GM19455 (cell line): ENCODE measurements around the gene MRPL54.
"Not testable (repeated sequence)": the region's sequence is repeated elsewhere in the genome, so short reads cannot be mapped to it uniquely, and the experiment has no call there.

Source experiments
- ATAC-seq: cut with Tn5 transposase; IDR thresholded peaks from one replicate; pipeline ENCODE4 v1.9.1; 2021; ENCODE audit not compliant: unreplicated experiment

The MRPL54 gene

GRCh38 chr19:3740431-3740830 lies 22.1 kb upstream of the MRPL54 start:
- ATAC-seq = no peak

DNA sequence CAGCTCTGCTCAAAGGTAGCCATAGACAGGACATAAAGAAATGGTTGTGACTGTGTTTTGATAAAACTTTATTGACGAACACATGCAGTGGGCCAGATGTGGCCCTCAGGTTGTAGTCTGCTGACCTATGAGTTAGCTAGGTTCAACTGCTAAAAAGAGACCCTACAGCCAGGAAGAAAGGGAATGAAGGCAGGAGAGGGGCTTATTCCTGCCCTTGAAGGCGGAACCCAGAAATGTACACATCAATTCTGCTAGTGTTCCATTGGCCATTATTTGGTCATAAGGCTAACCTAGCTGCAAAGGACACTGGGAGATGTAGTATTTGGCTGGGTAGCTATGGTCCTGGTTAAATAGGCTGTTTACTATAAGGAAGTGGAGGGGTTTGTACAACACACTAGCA lies 19.0 kb upstream of the MRPL54 start:
- ATAC-seq = no peak

DNA sequence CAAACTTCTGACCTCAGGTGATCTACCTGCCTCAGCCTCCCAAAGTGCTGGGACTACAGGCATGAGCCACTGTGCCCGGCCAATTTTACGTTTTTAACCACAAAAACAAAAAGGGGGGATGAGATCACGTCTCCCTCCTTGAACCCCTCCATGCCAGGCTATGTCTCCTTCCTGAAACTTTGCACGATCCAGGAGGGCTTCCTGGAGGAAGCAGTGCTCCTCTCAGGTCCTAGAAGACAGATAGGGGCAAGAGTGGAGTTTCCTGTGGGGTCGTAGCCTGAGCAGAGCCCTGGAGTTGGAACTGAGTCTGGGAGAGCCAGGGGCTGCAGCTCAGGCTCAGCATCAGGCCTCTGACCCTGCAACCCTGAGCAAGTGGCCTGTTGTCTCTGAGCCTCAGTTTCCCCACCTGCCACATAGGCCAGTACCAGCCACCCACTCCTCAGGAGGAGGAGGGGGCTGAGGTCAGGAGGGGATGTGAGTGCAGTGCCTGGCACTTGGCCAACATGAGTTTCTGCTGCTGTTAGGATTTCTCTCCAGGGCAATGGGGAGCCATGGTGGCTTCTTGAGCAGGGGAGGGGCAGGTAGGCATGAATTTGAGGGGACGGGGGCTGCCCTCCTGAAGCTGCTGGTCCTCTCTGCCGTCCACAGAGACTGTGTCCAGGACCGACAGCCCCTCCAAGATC lies 17.0 kb upstream of the MRPL54 start:
- no peak for ATAC-seq

GRCh38 chr19:3746371-3747056 lies 16.0 kb upstream of the MRPL54 start:
- ATAC-seq = no peak

DNA sequence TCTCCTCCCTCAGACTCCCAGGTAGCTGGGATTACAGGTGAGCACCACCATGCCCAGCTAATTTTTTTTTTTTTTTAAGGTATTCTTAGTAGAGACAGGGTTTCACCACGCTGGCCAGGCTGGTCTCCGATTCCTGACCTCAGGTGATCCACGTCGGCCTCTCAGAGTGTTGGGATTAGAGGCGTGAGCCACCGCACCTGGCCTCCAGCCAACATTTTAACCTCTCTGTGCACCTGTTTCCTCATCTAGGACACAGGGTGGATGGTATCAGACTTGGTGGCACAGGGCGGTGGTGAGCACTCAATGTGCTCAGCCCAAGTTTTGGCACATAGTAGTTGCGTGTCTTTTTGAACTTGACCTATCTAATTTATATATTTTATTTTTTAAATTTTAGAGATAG lies 13.5 kb upstream of the MRPL54 start:
- ATAC-seq = no peak

- ATAC-seq = no peak
Observed at GRCh38 chr19:3750211-3750610, 12.3 kb upstream of the MRPL54 start.

DNA sequence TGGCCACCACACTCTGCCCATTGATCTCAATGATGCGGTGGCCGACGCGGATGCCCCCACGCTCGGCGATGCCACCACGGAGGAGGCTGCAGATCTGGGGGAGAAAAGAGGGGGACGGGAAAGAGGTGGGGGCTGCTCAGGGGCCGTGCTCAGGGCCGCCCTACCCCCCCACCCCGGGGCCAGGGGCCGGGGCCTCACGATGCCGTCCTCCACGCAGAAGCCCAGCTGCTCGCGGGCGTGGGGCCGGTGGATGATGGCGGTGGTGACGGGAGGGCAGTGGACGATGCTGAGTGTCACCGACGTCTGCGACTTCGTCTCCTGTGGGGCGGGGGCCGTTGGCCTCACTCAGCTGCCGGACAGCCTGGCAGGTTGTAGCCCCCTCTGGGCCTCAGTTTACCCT lies 11.2 kb upstream of the MRPL54 start:
- no peak for ATAC-seq

- no peak for ATAC-seq
Observed at GRCh38 chr19:3752492-3752891, 10.0 kb upstream of the MRPL54 start.

DNA sequence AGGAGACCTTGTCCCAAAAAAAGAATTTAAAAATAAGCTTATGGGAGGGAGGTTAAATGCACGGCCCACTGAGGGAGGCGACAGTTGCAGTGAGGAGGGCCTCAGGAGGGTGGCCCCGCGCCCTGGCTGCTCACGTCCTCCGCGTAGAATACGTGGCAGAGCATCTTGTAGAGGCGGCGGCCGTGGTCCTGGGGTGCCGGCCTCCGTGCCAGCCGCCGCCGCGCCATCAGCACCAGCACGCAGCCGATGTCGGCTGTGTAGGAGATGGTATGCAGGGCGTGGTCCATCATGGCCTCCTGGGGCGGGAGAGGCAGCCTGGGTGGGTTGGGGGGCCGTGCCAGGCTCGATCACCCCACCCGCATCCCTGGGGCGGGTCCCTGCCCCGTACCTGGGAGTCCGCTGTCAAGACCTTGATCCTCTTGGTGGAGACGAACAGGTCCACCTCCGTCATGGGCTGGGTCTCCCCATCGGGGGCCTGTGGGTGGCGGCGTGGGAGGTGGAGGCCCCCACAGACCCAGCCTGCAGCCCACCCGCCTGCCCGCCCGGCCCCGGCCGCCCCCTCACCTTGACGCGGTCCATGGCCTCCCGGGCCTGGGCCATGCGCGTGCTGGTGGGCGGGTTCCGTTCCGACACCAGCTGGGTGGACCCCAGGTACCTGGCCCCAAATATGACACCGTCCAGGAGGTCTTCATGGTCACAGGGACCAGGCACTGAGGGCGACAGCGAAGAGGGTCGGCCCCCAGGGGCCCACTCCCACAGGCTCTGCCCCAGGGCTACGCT lies 8.7 kb upstream of the MRPL54 start:
- no peak for ATAC-seq

DNA sequence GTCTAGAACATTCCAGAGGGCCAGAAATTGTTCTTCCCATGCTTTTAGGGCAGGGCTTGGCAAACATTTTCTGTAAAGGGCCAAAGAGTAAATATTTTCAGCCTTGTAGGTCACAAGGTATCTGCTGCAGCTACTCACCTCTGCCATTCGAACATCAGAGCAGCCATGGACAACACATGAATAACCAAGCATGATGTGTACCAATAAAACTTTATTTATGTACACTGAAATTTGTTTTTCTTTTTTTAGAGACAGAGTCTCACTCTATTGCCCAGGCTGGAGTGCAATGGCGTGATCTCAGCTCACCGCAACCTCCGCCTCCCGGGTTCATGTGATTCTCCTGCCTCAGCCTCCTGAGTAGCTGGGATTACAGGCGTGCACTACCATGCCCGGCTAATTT lies 4.8 kb upstream of the MRPL54 start:
- not testable (repeated sequence) for ATAC-seq

DNA sequence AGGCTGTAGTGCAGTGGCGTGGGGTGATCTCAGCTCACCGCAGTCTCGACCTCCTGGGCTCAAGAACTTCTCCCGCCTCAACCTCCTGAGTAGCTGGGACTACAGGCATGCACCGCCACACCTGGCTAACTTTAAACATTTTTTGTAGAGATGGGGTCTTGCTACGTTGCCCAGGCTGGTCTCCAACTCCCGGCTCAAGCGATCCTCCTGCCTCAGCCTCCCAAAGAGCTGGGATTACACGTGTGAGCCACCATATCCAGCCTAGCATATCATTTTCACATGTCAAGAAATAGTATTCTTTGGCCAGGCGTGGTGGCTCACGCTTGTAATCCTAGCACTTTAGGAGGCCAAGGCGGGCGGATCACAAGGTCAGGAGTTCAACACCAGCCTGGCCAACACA lies 4.2 kb upstream of the MRPL54 start:
- not testable (repeated sequence) for ATAC-seq

DNA sequence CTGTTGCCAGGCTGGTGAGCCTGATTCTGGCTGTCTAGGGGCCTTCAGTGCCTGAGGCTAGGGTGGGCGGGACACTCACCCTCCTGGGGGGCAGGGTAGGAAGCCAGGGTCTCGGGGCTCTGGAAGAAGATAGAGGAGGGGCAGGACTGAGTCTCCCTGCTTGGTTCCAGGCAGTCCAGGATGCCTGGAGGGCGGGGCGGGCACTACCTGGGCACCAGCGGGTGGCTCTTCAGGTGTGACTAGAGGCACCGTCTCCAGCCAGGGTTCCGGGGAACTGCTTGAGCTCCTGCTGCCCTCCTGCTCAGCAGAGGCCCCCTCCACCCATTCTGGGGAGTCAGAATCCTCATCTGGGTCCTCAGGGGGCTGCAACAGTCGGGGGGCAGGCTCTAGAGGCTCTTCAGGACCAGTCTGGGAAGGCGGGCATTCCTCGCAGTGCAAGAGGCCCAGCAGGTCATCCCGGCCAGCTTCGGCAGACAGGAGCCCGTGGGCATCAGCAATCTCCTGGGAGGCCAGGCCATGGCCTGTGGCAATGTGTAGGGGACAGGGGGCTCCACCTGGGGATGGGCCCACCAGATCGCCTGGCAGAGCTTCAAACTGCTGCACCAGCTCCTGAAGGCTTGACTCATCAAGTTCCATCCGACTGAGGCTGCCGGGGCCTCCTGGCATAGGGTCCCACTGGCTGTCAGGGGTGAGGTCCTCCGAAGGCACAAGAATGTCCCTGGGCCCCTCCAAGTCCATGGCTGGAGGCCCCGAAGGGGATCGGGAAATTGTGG lies 2.8 kb upstream of the MRPL54 start:
- no peak for ATAC-seq

DNA sequence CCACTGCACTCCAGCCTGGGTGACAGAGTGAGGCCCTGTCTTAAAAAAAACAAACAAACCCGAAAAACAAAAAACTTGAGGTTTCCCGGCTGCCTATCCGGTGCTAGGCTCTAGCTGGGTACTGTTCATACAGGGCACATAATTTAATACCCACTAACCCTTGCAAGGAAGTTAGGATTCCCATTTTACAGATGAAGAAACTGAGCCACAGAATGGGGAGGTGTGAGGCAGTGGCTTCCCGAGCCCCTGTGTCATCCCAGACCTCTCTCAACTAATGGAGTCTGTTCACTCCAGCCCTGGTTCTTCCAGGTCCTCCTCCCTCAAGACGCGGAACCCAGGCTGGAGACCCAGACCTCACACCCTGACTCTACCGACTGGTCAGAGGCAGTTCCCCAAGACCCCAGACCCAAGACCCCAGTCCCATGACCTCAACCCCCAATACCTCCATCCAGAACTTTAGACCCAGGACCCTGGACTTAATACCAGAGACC lies 1.6 kb upstream of the MRPL54 start:
- ATAC-seq = no peak

- ATAC-seq = no peak
Observed at GRCh38 chr19:3761382-3762129, 926 bp upstream of the MRPL54 start, which contains the start of gene APBA3. APBA3 (minus strand) TSS chr19:3761692; CDS start chr19:3760264, 1,428 bp downstream.

- no peak for ATAC-seq
Observed at GRCh38 chr19:3762130-3762473, 380 bp upstream of the MRPL54 start.

DNA sequence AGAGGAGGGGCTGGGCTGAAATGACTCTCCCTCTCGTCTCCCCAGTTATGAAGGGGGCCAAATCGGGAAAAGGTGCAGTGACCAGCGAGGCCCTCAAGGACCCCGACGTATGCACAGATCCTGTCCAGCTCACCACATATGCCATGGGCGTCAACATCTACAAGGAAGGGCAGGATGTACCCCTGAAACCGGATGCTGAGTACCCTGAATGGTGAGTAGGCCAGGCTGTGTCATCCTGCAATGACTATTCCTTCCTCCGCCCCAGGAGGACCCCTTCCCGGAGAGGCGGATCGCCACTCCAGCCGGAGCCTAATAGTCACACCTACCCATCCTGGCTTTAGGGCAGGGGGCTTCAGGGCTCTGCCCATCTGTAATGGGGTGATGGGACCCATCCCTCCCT lies 2.6 kb downstream of the MRPL54 start:
- ATAC-seq = no peak

DNA sequence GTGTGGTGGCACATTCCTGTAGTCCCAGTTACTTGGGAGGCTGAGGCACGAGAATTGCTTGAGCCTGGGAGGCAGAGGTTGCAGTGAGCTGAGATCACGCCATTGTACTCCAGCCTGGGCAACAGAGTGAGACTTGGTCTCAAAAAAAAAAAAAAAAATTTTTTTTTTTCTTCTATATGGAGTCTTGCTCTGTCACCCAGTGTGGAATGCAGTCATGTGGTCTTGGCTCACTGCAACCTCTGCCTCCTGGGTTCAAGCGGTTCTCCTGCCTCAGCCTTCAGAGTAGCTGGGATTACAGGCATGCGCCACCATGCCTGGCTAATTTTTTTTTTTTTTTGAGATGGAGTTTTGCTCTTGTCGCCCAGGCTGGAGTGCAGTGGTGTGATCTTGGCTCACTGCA lies 3.3 kb downstream of the MRPL54 start:
- not testable (repeated sequence) for ATAC-seq

GRCh38 chr19:3766520-3766919 lies 4.0 kb downstream of the MRPL54 start:
- ATAC-seq = no peak

GRCh38 chr19:3767050-3767449 lies 4.6 kb downstream of the MRPL54 start:
- ATAC-seq = no peak

DNA sequence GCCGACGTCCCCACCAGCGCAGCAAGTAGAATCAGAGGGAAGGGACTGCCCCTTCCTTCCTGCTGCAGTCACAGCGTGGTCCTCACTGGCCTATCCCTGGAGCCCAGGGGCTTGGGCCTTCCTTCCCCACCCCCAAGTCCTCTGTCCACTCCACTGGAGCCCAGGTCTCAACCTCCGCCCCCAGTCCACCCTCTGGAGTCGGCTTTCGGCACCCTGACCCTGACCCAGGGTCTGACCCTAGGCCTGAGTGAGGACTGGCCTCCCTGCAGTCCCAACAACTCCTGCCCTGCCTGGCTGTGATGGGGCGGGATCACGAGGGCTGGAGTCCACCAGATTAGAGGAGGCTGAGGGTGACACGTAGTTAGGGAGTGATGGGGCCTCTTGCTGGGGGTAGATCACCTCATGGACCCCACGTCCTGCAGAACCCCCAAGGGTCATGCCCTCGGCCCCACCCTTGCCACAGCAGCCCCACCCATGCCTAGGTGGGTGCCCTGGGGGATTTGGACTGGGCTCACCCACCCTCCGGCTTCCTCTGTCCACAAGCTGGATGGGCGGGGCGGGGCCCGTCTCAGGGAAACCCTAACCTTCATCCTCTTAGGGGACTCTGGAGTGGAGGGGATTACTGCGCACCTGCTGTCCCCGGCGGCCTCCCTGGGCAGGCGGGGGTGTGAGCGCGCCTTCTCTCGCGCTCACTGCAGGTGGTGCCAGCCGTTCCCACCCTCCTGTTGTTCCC lies 5.7 kb downstream of the MRPL54 start:
- no peak for ATAC-seq
